Measurements from ENCODE around the gene LIMA1. TPM values are rescaled to one million over a fixed set of nuclear protein-coding genes. Genes with fewer than 3 reads are reported as not detected.

LIMA1 gene
- total RNA-seq, 6 donors from 2014 or later: 55.2 to 126 (median 68.8) TPM

DNA sequence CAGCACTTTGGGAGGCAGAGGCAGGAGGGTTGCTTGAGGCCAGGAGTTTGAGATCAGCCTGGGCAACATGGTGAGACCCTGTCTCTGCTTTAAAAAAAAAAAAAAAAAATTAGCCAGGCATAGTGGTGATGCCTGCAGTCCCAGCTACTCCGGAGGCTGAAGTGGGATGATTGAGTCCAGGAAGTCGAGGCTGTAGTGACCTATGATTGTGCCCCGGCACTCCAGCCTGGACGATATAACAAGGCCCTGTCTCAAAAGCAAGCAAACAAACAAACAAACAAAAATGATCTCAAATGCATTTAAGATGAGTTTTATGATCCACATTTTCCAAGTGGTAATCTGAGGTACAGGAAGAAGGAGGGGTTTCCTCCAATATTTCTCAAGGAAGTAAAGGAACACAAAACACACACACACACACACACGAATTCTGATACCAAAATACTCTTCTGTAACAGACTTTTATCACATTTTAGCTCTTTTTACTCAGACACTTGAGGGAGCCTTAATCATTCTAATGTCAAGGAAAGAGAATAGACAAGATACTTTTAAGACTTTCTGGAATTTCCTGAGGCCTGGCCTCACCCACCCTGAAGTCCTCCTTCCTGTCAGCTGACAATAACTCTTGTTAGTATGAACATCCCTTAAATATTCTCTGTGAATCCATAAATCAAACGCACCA lies 71.8 kb downstream of the LIMA1 start:
- WGBS, 2 donors: 40 to 60% methylated on average over 6 of the region's 6 CpGs
- no peak overlapping the region for H3K4me3 ChIP-seq
- no peaks in the 10 kb centered on the region for H3K27me3 ChIP-seq
- peaks cover 10 to 25% (median 20%) of the 10 kb centered on the region in 4 donors for H3K4me1 ChIP-seq
- DNase-seq: no peak
- H3K9me3 ChIP-seq: no peaks in the 10 kb centered on the region
- ATAC-seq (ENCODE audit: low FRiP score in 2 of 2): no peak
- no peak for TF ChIP-seq POLR2AphosphoS5 (IDR thresholded peaks at IDR 0.05)
- no peak for TF ChIP-seq POLR2A (IDR thresholded peaks at IDR 0.05)
- TF ChIP-seq, protein P1, sequence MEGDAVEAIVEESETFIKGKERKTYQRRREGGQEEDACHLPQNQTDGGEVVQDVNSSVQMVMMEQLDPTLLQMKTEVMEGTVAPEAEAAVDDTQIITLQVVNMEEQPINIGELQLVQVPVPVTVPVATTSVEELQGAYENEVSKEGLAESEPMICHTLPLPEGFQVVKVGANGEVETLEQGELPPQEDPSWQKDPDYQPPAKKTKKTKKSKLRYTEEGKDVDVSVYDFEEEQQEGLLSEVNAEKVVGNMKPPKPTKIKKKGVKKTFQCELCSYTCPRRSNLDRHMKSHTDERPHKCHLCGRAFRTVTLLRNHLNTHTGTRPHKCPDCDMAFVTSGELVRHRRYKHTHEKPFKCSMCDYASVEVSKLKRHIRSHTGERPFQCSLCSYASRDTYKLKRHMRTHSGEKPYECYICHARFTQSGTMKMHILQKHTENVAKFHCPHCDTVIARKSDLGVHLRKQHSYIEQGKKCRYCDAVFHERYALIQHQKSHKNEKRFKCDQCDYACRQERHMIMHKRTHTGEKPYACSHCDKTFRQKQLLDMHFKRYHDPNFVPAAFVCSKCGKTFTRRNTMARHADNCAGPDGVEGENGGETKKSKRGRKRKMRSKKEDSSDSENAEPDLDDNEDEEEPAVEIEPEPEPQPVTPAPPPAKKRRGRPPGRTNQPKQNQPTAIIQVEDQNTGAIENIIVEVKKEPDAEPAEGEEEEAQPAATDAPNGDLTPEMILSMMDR (IDR thresholded peaks at IDR 0.05): peak in 1 of 6 experiments; percentile 7
- TF ChIP-seq EP300 (IDR thresholded peaks at IDR 0.05): no peak
- H3K36me3 ChIP-seq: no peaks in the 10 kb centered on the region
- peak overlapping the region; percentile 33 to 79 (median 58) for H3K27ac ChIP-seq

DNA sequence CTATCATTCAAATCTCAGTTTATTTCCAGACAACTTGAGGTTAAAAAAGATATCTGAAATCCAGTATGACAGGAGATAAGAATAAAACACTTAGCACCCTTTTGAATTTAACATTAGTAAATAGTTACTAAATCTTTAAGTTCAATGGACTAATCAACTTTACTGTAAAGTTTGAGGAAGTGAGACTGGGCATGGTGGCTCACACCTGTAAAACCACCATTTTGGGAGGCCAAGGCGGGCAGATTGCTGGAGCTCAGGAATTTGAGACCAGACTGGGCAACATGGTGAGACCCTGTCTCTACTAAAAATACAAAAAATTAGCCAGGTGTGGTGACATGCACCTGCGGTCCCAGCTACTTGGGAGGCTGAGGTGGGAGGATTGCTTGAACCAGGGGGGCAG lies 75.9 kb downstream of the LIMA1 start:
- TF ChIP-seq, protein P1 (IDR thresholded peaks at IDR 0.05): no peak
- TF ChIP-seq POLR2A (IDR thresholded peaks at IDR 0.05): no peak
- TF ChIP-seq POLR2AphosphoS5 (IDR thresholded peaks at IDR 0.05): no peak
- no peak for TF ChIP-seq EP300 (IDR thresholded peaks at IDR 0.05)
- ATAC-seq (ENCODE audit: low FRiP score in 2 of 2) (no peak), DNase-seq (no peak)
- Histone ChIP-seq H3K27ac (no peak overlapping the region), H3K4me1 (peaks cover 5 to 13% (median 12%) of the 10 kb centered on the region in 4 donors), H3K4me3 (no peak overlapping the region), H3K36me3 (peaks cover 5 to 35% (median 22%) of the 10 kb centered on the region in 4 donors), H3K27me3 (no peaks in the 10 kb centered on the region), H3K9me3 (no peaks in the 10 kb centered on the region)
- 93 to 100% methylated on average over 2 of the region's 2 CpGs for WGBS, 2 donors

DNA sequence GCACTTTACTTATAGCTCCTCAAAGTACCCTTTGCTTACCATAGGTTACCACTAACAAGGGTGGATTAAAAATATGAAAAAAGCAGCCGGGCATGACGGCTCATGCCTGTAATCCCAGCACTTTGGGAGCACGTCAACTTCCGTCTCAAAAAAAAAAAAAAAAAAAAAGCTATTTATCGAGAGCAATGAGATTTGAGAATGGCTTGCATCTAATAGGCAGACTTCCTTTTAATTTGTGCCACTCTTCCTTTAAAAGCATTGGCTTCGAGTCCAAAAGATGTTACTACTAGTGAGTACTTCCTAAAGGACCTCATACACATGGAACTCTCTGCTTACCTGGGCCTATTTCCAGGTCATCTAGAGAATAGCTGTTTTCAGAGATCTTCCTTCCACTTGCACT lies 77.7 kb downstream of the LIMA1 start:
- TF ChIP-seq EP300 (IDR thresholded peaks at IDR 0.05) (no peak), POLR2AphosphoS5 (IDR thresholded peaks at IDR 0.05) (no peak), POLR2A (IDR thresholded peaks at IDR 0.05) (no peak)
- TF ChIP-seq, protein P1 (IDR thresholded peaks at IDR 0.05): no peak
- Histone ChIP-seq H3K36me3 (peaks cover 6 to 47% (median 24%) of the 10 kb centered on the region in 4 donors), H3K9me3 (no peaks in the 10 kb centered on the region), H3K4me3 (no peak overlapping the region), H3K27me3 (no peaks in the 10 kb centered on the region), H3K27ac (no peak overlapping the region), H3K4me1 (no peaks in the 10 kb centered on the region)
- no peak for DNase-seq
- WGBS, 2 donors: 89 to 97% methylated on average over 6 of the region's 6 CpGs
- ATAC-seq (ENCODE audit: low FRiP score in 2 of 2): no peak

DNA sequence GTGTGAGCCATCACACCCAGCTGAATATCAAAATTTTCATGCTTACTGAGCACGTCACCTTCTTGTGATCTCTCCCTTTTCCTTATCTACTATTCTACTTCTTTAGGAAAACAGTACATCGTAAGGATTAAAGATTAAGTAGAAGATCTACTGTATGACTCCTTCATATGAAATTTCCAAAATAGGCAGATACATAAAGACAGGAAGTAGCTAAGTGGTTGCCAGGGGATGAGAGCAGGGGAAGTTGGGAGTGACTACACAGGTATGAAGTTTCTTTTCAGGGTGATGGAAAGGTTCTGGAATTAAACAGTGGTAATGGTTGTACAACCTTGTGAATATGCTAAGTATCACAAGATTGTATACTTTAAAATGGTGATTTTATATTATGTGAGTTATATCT lies 79.6 kb downstream of the LIMA1 start:
- no peak for DNase-seq
- no peak overlapping the region for H3K27ac ChIP-seq
- 86 to 90% methylated on average over 2 of the region's 2 CpGs for WGBS, 2 donors

More for the DNA sequence above, 79.6 kb downstream of the LIMA1 start:
- H3K36me3 ChIP-seq: peaks cover 14 to 67% (median 36%) of the 10 kb centered on the region in 4 donors
- no peaks in the 10 kb centered on the region for H3K9me3 ChIP-seq
- H3K4me3 ChIP-seq: no peak overlapping the region
- no peaks in the 10 kb centered on the region for H3K4me1 ChIP-seq
- no peak for ATAC-seq (ENCODE audit: low FRiP score in 2 of 2)
- H3K27me3 ChIP-seq: no peaks in the 10 kb centered on the region
- no peak for TF ChIP-seq EP300 (IDR thresholded peaks at IDR 0.05)
- TF ChIP-seq, protein P1 (IDR thresholded peaks at IDR 0.05): no peak
